Measurements from ENCODE around the gene KIDINS220. TPM values are rescaled to one million over a fixed set of nuclear protein-coding genes. Genes with fewer than 3 reads are reported as not detected.

Gene KIDINS220
- total RNA-seq, 1 donor from 2014 or later, result 101 TPM

DNA sequence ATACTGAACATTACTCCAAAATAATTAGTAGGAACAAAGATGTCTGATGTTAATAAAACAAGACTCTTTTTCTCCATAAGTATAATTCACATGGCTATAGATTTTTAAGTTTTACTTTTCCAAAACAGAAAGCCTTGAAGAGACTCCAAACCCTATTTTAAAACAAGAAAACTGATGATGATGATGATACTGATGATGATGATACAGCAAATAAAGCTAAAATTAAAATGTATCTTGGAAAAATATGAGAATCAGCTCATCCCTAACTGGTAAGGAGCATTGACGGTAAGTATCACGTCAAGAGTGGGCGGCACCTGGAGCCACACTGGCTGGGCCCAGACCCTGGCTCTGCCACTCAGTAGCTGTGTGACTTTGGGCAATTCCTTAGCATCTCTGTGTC is 116.0 kb downstream of the KIDINS220 start:
- H3K27ac Mint-ChIP-seq (ENCODE audit: unreplicated experiment), result no peak overlapping the region
- H3K9me3 Mint-ChIP-seq (ENCODE audit: unreplicated experiment), result no peaks in the 10 kb centered on the region
- H3K27me3 Mint-ChIP-seq (ENCODE audit: unreplicated experiment), result no peaks in the 10 kb centered on the region
- TF ChIP-seq, protein P1, sequence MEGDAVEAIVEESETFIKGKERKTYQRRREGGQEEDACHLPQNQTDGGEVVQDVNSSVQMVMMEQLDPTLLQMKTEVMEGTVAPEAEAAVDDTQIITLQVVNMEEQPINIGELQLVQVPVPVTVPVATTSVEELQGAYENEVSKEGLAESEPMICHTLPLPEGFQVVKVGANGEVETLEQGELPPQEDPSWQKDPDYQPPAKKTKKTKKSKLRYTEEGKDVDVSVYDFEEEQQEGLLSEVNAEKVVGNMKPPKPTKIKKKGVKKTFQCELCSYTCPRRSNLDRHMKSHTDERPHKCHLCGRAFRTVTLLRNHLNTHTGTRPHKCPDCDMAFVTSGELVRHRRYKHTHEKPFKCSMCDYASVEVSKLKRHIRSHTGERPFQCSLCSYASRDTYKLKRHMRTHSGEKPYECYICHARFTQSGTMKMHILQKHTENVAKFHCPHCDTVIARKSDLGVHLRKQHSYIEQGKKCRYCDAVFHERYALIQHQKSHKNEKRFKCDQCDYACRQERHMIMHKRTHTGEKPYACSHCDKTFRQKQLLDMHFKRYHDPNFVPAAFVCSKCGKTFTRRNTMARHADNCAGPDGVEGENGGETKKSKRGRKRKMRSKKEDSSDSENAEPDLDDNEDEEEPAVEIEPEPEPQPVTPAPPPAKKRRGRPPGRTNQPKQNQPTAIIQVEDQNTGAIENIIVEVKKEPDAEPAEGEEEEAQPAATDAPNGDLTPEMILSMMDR (IDR thresholded peaks at IDR 0.05), result no peak
- H3K4me3 Mint-ChIP-seq (ENCODE audit: unreplicated experiment), result no peak overlapping the region
- DNase-seq (ENCODE audit: extremely low spot score, unreplicated experiment), result peak; percentile 36
- H3K4me1 Mint-ChIP-seq (ENCODE audit: unreplicated experiment), result no peaks in the 10 kb centered on the region
- H3K36me3 Mint-ChIP-seq (ENCODE audit: unreplicated experiment), result peaks cover 9% of the 10 kb centered on the region

DNA sequence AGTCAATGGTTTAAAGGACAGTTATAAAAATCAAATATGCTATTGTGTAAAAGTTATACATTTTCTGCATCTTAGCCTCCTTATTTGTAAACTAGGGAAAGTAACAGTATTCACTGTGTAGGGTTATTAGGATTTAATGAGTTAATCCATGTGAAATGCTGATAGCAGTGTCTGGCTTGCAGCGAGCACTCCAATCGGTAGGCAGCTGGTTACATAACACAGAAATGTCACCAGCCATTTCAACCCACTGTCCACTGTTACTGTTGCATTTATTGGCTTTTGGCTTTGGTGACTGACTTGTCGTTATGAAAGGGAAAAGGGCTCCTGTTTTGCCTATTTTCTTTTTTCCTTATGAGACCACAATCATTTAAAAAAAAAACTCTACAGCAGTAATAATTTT is 116.7 kb downstream of the KIDINS220 start:
- TF ChIP-seq, protein P1 (IDR thresholded peaks at IDR 0.05), result no peak
- Mint-ChIP-seq H3K27me3 (ENCODE audit: unreplicated experiment) (no peaks in the 10 kb centered on the region), H3K9me3 (ENCODE audit: unreplicated experiment) (no peaks in the 10 kb centered on the region), H3K36me3 (ENCODE audit: unreplicated experiment) (peaks cover 5% of the 10 kb centered on the region), H3K4me3 (ENCODE audit: unreplicated experiment) (no peak overlapping the region), H3K4me1 (ENCODE audit: unreplicated experiment) (no peaks in the 10 kb centered on the region), H3K27ac (ENCODE audit: unreplicated experiment) (no peak overlapping the region)
- peak; percentile 15 for DNase-seq (ENCODE audit: extremely low spot score, unreplicated experiment)

DNA sequence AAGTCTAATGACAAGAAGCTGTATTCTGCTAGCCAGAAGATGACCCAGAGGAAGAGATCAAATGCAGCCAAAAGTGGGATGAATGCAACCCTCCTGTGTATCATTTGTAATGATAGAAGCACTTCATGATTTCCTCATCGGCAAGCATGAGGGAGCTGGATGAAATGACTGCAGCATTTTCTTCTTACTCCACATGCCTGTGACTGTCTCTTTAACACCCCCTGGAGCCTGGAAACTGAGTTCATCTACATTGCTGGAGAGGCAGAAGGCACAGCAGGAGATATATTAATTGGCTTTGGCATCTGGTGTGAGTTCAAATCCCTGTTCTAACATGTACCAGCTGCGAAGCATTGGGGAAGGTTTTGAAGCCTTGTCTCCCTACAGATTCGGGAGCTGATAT is 117.9 kb downstream of the KIDINS220 start:
- peak; percentile 3 for DNase-seq (ENCODE audit: extremely low spot score, unreplicated experiment)
- Mint-ChIP-seq H3K36me3 (ENCODE audit: unreplicated experiment) (peaks cover 2% of the 10 kb centered on the region), H3K4me3 (ENCODE audit: unreplicated experiment) (no peak overlapping the region), H3K27me3 (ENCODE audit: unreplicated experiment) (no peaks in the 10 kb centered on the region), H3K4me1 (ENCODE audit: unreplicated experiment) (no peaks in the 10 kb centered on the region), H3K9me3 (ENCODE audit: unreplicated experiment) (no peaks in the 10 kb centered on the region), H3K27ac (ENCODE audit: unreplicated experiment) (no peak overlapping the region)
- TF ChIP-seq, protein P1 (IDR thresholded peaks at IDR 0.05), result no peak

DNA sequence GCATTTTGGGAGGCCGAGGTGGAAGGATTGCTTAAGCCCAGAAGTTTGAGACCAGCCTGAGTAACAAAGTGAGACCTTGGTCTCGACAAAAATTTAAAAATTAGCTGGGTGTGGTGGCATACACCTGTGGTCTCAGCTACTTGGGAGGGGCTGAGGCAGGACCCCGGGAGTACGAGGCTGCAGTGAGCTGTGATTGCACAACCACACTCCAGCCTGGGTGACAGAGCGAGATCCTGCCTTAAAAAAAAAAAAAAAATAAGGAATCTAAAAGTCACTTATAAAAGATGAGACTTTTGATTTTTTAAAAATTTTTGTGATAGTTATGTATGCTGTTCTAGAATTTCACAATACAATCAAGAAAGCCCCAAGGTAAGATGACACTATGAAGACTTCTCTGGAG is 122.4 kb downstream of the KIDINS220 start:
- Mint-ChIP-seq H3K4me1 (ENCODE audit: unreplicated experiment) (no peaks in the 10 kb centered on the region), H3K9me3 (ENCODE audit: unreplicated experiment) (no peaks in the 10 kb centered on the region), H3K4me3 (ENCODE audit: unreplicated experiment) (no peak overlapping the region), H3K27ac (ENCODE audit: unreplicated experiment) (no peak overlapping the region), H3K36me3 (ENCODE audit: unreplicated experiment) (no peaks in the 10 kb centered on the region), H3K27me3 (ENCODE audit: unreplicated experiment) (peaks cover 3% of the 10 kb centered on the region)
- DNase-seq (ENCODE audit: extremely low spot score, unreplicated experiment), result no peak
- TF ChIP-seq, protein P1 (IDR thresholded peaks at IDR 0.05), result no peak

DNA sequence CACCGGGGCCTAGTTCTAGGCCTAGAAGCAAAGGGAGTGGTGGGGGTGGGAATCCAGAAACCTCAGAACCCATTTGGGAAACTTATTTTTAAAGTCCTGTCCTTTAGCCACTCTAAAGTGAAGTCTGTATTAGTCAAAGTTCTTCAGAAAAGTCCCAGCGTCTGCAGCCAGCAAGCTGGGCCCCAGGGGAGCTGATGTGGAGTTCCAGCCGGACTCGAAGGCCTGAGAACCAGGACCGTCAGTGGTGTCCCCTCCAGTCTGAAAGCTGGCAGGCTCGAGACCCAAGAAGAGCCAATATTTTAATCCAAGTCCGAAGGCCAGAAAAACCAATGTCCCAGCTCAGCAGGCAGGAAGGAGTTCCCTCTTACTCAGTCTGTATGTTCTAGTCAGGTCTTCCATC is 123.1 kb downstream of the KIDINS220 start:
- Mint-ChIP-seq H3K27ac (ENCODE audit: unreplicated experiment) (no peak overlapping the region), H3K4me3 (ENCODE audit: unreplicated experiment) (no peak overlapping the region), H3K9me3 (ENCODE audit: unreplicated experiment) (no peaks in the 10 kb centered on the region), H3K36me3 (ENCODE audit: unreplicated experiment) (no peaks in the 10 kb centered on the region), H3K27me3 (ENCODE audit: unreplicated experiment) (peaks cover 3% of the 10 kb centered on the region), H3K4me1 (ENCODE audit: unreplicated experiment) (no peaks in the 10 kb centered on the region)
- DNase-seq (ENCODE audit: extremely low spot score, unreplicated experiment), result peak; percentile 75
- TF ChIP-seq, protein P1 (IDR thresholded peaks at IDR 0.05), result no peak
